Stimulated activated CD8-positive, alpha-beta memory T cell treated with anti-CD3 and anti-CD28 coated beads, Interleukin-7, amount 100 ng/mL, for 4 hours (primary cell): Measurements from ENCODE around the gene CRADD.
"Not testable (repeated sequence)": the region's sequence is repeated elsewhere in the genome, so short reads cannot be mapped to it uniquely, and the experiment has no call there.

ENCODE experiments used
- DNase-seq, 2 donors: peaks; one replicate each; pipeline ENCODE4 v3.0.0-alpha.2; 2020; ENCODE audit warnings: low read depth in 2 of 2

The CRADD gene

DNA sequence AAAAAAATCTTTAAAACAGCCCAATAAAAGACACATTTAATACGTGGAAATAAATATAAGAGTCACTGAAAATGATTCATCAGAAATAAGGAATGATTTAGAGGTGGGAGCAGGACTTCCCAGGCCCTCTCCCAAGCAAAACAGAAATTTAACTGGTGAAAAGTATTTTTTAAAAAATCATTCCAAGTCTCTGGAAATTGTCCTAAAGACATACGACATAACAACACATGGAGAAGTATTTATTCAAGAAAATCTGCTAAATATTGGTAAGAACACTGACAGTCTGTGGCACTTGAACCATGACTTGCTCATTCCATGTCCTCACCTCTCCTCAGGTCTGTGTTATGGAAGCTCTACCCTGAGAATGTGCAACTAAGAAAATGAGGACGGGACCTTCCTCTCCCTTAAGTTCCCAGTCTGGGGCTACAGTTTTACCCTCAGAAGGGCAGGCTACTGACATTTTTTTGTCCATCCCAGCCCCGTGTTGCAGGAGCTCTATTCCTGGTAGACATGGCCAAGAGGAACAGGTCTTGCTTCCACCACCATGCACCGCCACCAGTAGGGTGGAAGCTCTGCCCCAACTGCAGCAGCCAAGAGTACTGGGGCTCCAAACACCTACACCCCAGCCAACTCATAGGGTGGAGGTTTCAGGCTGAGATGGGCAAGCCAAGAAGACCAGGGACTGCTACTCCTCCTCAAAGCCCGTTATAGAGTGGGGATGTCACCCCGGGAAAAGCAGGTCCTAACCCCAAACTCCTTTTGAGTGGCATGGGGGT is 193.0 kb downstream of the CRADD start:
- no peak for DNase-seq

GRCh38 chr12:93871566-93871965 is 194.4 kb downstream of the CRADD start:
- DNase-seq: not testable (repeated sequence)

DNA sequence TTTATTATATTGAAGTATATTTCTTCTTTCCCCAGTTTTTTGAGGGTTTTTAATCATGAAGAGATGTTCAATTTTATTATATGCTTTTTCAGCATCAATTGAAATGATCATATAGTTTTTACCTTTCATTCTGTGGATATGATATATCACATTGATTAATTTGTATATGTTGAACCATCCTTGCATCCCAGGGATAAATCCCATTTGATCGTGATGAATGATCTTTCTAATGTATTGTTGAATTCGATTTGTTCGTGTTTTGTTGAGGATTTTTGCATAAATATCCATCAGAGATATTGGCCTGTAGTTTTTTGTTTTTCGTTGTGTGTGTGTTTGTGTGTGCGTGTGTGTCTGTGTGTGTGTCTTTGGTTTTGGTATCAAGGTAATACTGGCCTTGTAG is 196.4 kb downstream of the CRADD start:
- DNase-seq: no peak

GRCh38 chr12:93875157-93875556 is 198.0 kb downstream of the CRADD start:
- DNase-seq: no peak

- no peak for DNase-seq
Measured at GRCh38 chr12:93876360-93876759, 199.2 kb downstream of the CRADD start.

- no peak for DNase-seq
Measured at GRCh38 chr12:93877446-93877845, 200.3 kb downstream of the CRADD start.

DNA sequence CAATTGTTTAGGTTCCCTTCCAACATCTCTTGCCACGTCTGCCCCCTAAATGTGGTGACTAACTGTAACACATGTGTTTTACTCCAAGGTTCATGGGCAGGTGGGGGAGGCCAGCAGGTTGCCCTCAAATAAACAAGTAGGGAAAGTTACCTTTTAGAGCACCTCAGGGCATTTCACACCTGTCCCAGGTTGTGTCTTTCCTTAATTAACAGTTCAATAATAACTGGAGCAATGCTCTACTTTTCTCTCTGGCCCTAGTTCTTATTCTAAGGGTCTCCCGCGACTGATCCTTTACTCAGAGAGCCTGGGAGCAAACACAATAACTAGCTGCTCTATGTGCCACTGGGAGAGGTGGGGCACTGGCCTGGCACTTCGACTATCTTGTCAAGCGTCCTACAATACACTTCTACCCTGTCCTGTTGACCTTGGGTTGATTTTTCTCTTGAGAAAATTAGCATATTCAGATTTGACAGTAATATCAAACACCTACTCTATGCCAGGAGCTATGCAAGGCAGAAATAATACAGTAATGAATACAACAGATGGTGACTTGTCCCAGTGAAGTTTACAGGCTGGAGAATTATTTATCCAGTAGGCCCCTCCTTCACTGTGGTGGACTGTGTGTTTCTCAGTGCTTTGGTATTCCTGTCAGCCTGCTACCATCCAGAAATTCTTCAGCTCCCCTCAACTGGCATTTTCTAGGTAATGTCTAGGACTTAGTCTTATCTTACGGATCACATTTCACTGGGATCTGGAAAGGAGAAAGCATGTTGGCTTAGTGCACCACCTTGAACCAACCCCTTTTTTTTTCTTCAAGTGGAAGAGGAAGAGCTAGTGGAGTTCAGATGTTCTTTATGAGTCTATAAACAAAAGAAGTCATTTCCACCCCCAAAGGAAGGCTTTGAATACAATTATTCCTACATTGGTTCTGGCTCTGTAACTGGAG is 202.6 kb downstream of the CRADD start:
- DNase-seq: no peak

GRCh38 chr12:93880853-93881522 is 203.8 kb downstream of the CRADD start:
- no peak for DNase-seq

- DNase-seq: no peak
Measured at GRCh38 chr12:93882763-93883162, 205.6 kb downstream of the CRADD start.

DNA sequence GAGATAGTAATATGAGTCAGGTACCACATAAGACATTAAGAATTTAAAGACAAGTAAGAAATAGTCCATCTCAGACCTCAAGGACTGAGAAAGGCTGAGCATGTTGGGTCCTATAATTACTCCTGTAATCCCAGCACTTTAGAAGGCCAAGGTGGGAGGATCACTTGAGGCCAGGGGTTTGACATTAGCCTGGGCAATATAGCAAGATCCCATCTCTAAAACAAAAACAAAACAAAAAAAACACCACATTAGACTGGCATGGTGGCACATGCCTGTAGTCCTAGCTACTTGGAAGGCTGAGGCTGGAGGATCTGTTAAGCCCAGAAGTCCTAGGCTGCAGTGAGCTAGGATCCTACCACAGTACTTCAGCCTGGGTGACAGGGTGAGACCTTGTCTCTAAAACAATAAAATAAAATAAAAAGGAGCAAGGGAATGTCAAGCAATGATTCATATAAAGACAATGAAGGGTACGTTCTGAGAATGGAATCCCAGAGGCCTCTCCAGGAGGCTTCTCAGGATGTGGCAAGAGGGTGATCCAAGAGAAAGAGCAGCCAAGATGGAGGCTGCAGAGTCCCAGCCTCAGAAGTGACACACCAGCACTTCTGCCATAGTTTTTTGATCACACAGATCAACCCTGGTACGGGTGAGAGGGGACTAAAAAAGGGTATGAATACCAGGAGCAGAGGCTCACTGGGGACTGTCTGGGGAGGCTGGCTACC is 206.4 kb downstream of the CRADD start:
- DNase-seq: no peak

GRCh38 chr12:93884794-93885460 is 207.8 kb downstream of the CRADD start:
- DNase-seq: no peak

GRCh38 chr12:93885973-93886532 is 208.9 kb downstream of the CRADD start:
- not testable (repeated sequence) for DNase-seq

DNA sequence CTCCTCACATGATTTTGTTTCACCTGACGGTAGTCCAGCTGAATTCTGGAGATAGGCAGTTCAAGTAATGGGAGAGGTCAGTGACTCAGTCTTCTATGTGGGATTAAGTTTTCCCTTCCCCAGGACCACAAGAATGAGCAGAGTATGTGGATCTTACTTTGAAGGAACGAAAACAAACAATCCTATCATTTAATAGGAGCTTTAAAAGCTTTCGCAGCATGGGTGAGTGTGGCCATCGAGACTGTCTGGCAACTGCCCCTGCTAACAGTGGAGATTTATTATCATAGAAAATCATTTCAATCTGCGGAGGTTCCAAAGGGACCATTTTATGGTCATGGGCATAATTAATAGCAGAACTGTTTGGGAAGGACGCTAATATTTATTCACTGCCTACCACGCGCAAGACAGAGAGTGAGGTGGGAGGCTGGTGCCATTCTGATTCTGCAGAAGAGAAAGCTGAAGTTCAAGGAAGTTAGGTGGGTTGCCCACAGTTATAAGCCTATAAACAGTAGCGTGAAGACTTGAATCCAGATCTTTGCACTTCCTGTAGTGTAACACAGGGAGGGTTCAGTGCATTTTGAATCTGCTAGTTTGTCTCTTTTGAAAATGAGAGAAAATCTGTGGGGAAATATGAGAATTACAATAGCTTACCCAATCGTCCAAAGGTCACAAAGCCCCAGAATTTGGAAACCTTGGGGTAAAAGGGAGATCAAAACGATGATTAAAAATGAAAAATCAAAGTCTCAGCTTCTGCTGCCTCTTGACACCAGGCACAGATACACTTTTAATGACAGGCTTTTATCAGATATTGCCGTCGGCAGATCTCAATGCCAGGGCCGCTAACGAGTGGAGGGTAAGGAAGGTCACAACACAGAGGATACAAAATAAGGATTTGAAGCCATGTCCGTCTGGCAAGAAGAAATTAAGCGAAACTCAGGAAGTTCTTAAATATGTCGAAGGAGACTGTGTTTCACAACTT is 209.6 kb downstream of the CRADD start:
- no peak for DNase-seq

DNA sequence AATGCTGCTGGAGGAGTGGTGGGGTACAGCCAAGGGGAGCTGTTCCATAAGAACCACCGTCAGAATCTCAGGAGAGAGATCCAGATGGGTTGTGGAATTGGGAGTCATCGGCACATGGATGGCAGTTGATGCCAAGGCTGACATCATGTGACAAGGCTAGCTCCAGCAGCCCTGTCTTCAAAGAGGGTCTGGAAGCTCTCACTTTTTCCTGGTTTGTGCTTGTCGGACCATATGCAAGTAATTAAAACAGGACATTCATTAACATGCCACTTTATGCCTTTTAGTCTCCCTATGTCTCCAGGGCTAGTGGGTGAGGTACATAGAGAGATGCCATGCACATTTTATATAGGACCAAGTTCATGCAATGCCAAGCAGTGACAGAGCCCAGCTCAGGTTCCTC is 211.8 kb downstream of the CRADD start:
- DNase-seq: no peak

DNA sequence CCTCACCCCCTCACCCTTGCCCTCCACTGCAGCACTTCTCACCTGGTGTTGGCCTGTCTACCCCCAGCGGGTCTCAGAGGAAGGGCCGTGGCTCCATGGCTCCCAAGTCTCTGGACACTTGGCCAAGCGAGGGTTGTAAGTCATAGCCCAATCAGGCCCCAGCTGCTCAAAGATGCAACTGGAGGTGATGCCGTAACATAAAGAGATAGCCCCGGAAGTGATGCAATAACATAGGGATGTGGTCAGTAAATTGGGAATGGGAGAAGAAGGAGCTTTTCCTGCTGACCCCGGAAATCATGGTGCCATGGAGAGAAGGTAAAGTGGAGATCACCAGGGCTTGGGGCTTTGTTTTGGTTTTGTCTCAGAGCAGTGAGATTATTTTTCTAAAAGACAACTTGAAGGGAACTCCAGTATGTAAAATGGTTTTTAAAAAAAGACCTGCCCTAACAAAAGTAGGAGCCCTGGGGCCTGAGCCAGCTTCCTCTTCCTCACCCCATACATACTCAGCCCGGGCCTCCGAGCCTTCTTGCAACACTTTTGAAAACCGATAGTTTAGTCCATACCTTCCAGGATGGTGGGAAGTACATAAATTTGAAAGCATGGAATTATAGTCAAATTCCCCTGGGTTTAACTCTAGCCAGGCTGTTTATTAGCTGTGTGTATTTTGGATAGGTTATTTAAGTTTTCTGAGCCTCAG is 212.5 kb downstream of the CRADD start:
- DNase-seq: no peak

GRCh38 chr12:93892423-93893268 is 215.5 kb downstream of the CRADD start:
- no peak for DNase-seq

GRCh38 chr12:93894391-93895088 is 217.4 kb downstream of the CRADD start:
- no peak for DNase-seq
